DND-41 (cell line): ENCODE data around the gene MOB3B.

Experiments
- ATAC-seq: fragments of 200-7000 bp; cut with Tn5 transposase; 3 replicates; pipeline ENCODE4 v1.9.1; 2021; ENCODE audit warnings: low read depth; ENCODE audit not compliant: insufficient read depth
- DNase-seq: peaks from one replicate; pipeline ENCODE4 v3.0.0-alpha.2; 2020
- H2AFZ ChIP-seq: 2 replicates; pipeline ENCODE4 v1.6.0; 2012; ENCODE audit warnings: low read depth, low read length
- H3K27ac ChIP-seq: 2 replicates; pipeline ENCODE4 v1.5.1; 2012; ENCODE audit warnings: low read length, inconsistent platforms
- H3K27me3 ChIP-seq: fragments of 200-600 bp; sonication (generic); 2 replicates; pipeline ENCODE4 v1.6.0; 2012; ENCODE audit warnings: low read length, mild to moderate bottlenecking, inconsistent platforms; ENCODE audit not compliant: insufficient read depth, poor library complexity
- H3K36me3 ChIP-seq: 2 replicates; pipeline ENCODE4 v1.5.1; 2012; ENCODE audit warnings: low read length, inconsistent platforms; ENCODE audit not compliant: insufficient read depth
- H3K4me1 ChIP-seq: 2 replicates; pipeline ENCODE4 v1.5.1; 2012; ENCODE audit warnings: mild to moderate bottlenecking, low read length; ENCODE audit not compliant: insufficient read depth
- H3K4me2 ChIP-seq: 2 replicates; pipeline ENCODE4 v1.6.0; 2012; ENCODE audit warnings: mild to moderate bottlenecking, moderate library complexity, low read length, inconsistent platforms; ENCODE audit not compliant: insufficient read depth
- H3K4me3 ChIP-seq, 2 experiments: fragments of 200-600 bp in 1 of 2; shearing (Covaris generic) in 1 of 2; 2 replicates each; pipeline ENCODE4 v1.5.1; 2012 to 2016; ENCODE audit warnings: inconsistent platforms in 2 of 2, low read length in 2 of 2, mild to moderate bottlenecking in 2 of 2, low read depth in 1 of 2, moderate library complexity in 1 of 2
- H3K79me2 ChIP-seq: 2 replicates; pipeline ENCODE4 v1.6.0; 2012; ENCODE audit warnings: low read length, inconsistent platforms; ENCODE audit not compliant: insufficient read depth
- H3K9ac ChIP-seq: 2 replicates; pipeline ENCODE4 v1.6.0; 2012; ENCODE audit warnings: low read depth, mild to moderate bottlenecking, inconsistent platforms, low read length, moderate library complexity
- H3K9me3 ChIP-seq: 2 replicates; pipeline ENCODE4 v1.5.1; 2012; ENCODE audit warnings: low read length, moderate library complexity, mild to moderate bottlenecking, inconsistent platforms; ENCODE audit not compliant: insufficient read depth, severe bottlenecking
- H4K20me1 ChIP-seq: 2 replicates; pipeline ENCODE4 v1.6.0; 2012; ENCODE audit warnings: low read length; ENCODE audit not compliant: insufficient read depth
- EZH2 ChIP-seq: IDR thresholded peaks from 3 replicates; pipeline ENCODE4 v1.6.1; 2012; ENCODE audit warnings: borderline replicate concordance, low read depth, mild to moderate bottlenecking, moderate library complexity, low read length, inconsistent platforms; ENCODE audit not compliant: severe bottlenecking
- TF ChIP-seq, protein P1 (sequence below): IDR thresholded peaks from 2 replicates; pipeline ENCODE4 v1.5.1; 2012; ENCODE audit warnings: borderline replicate concordance, low read length, moderate library complexity, mild to moderate bottlenecking; ENCODE audit not compliant: poor library complexity, severe bottlenecking; ENCODE audit errors: extremely low read depth

Gene MOB3B

GRCh38 chr9:27429436-27429835, 100.2 kb downstream of the MOB3B start:
- Histone ChIP-seq H4K20me1 (no peaks in the 10 kb centered on the region), H3K27me3 (no peaks in the 10 kb centered on the region), H3K79me2 (no peaks in the 10 kb centered on the region), H3K36me3 (no peaks in the 10 kb centered on the region), H3K4me2 (no peak overlapping the region), H3K4me1 (no peaks in the 10 kb centered on the region), H3K27ac (no peak overlapping the region), H3K9ac (no peak overlapping the region), H3K9me3 (no peaks in the 10 kb centered on the region), H3K4me3 (no peak overlapping the region), H2AFZ (no peak overlapping the region)
- ATAC-seq (no peak), DNase-seq (no peak)
- TF ChIP-seq EZH2, result no peak
- TF ChIP-seq, protein P1, sequence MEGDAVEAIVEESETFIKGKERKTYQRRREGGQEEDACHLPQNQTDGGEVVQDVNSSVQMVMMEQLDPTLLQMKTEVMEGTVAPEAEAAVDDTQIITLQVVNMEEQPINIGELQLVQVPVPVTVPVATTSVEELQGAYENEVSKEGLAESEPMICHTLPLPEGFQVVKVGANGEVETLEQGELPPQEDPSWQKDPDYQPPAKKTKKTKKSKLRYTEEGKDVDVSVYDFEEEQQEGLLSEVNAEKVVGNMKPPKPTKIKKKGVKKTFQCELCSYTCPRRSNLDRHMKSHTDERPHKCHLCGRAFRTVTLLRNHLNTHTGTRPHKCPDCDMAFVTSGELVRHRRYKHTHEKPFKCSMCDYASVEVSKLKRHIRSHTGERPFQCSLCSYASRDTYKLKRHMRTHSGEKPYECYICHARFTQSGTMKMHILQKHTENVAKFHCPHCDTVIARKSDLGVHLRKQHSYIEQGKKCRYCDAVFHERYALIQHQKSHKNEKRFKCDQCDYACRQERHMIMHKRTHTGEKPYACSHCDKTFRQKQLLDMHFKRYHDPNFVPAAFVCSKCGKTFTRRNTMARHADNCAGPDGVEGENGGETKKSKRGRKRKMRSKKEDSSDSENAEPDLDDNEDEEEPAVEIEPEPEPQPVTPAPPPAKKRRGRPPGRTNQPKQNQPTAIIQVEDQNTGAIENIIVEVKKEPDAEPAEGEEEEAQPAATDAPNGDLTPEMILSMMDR, result no peak

GRCh38 chr9:27428551-27428950, 101.1 kb downstream of the MOB3B start:
- Histone ChIP-seq H3K79me2 (no peaks in the 10 kb centered on the region), H3K4me3 (no peak overlapping the region), H3K27ac (no peak overlapping the region), H3K36me3 (no peaks in the 10 kb centered on the region), H2AFZ (no peak overlapping the region), H3K4me2 (no peak overlapping the region), H3K4me1 (no peaks in the 10 kb centered on the region), H3K9ac (no peak overlapping the region), H3K9me3 (no peaks in the 10 kb centered on the region), H4K20me1 (no peaks in the 10 kb centered on the region), H3K27me3 (no peaks in the 10 kb centered on the region)
- no peak for ATAC-seq
- no peak for TF ChIP-seq EZH2
- TF ChIP-seq, protein P1, result no peak
- DNase-seq, result no peak

DNA sequence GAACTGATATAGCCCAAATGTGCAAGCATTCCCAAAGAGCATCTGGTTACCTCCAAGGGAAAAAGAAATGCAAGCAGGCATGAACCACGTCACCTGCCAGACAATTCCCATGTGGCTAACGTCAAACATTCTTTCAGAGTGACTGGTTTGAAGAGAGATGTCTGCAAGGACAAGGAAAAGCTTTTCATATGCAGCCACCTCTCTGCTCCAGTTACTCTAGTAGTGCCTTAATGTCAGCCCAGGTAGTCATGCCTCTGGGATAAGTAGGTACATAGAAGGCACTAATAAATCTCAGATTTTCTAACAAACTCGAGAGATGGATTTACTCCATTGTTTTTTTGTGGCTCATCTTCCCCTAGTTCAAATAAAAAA, 102.4 kb downstream of the MOB3B start:
- Histone ChIP-seq H3K4me1 (no peaks in the 10 kb centered on the region), H3K4me2 (no peak overlapping the region), H2AFZ (no peak overlapping the region), H3K9ac (no peak overlapping the region), H3K9me3 (no peaks in the 10 kb centered on the region), H4K20me1 (no peaks in the 10 kb centered on the region), H3K4me3 (no peak overlapping the region), H3K79me2 (no peaks in the 10 kb centered on the region), H3K36me3 (no peaks in the 10 kb centered on the region), H3K27me3 (no peaks in the 10 kb centered on the region), H3K27ac (no peak overlapping the region)
- DNase-seq (no peak), ATAC-seq (no peak)
- TF ChIP-seq, protein P1, result no peak
- no peak for TF ChIP-seq EZH2
